Gastroesophageal sphincter (tissue), 4 donors: ENCODE results near the gene ZNF597. TPM values are rescaled to one million over a fixed set of nuclear protein-coding genes. Genes with fewer than 3 reads are reported as not detected.

ENCODE experiments used
- ATAC-seq: fragments of 150-250 bp; one replicate; pipeline ENCODE4 v1.9.1; 2016; ENCODE audit warnings: mild to moderate bottlenecking, moderate library complexity
- H3K27ac ChIP-seq, 4 donors: fragments of 200-600 bp; sonication (generic) in 3 of 4; 1 replicate in 3 of 4; 2 replicates in 1 of 4; pipeline ENCODE4 v1.5.1; 2016 to 2019
- H3K27me3 ChIP-seq: fragments of 200-600 bp; sonication (generic); one replicate; pipeline ENCODE4 v1.5.1; 2019
- H3K36me3 ChIP-seq, 2 donors: fragments of 200-600 bp; sonication (generic); one replicate each; pipeline ENCODE4 v1.5.1; 2019; ENCODE audit warnings: control low read depth in 1 of 2
- H3K4me1 ChIP-seq, 3 donors: fragments of 200-600 bp; sonication (generic); 1 replicate in 2 of 3; 2 replicates in 1 of 3; pipeline ENCODE4 v1.5.1; 2016 to 2019; ENCODE audit warnings: control low read depth in 2 of 3
- H3K4me3 ChIP-seq, 2 donors: fragments of 200-600 bp; sonication (generic); one replicate each; pipeline ENCODE4 v1.5.1; 2019; ENCODE audit warnings: mild to moderate bottlenecking in 1 of 2, moderate library complexity in 1 of 2
- H3K9me3 ChIP-seq, 3 donors: fragments of 200-600 bp; sonication (generic); one replicate each; pipeline ENCODE4 v1.5.1; 2017 to 2019; ENCODE audit warnings: control low read depth in 2 of 3
- CTCF ChIP-seq, 4 experiments: fragments of 200-600 bp in 2 of 4; fragments of 450-650 bp in 2 of 4; sonication (generic) in 1 of 4; IDR thresholded peaks; one replicate each; pipeline ENCODE4 v1.5.1; 2017 to 2019; ENCODE audit warnings: antibody characterized with exemption in 4 of 4, mild to moderate bottlenecking in 2 of 4, moderate library complexity in 2 of 4
- EP300 ChIP-seq: sonication (generic); formaldehyde crosslinking; IDR thresholded peaks from one replicate; pipeline ENCODE4 v1.6.1; 2017; ENCODE audit warnings: antibody characterized with exemption, mild to moderate bottlenecking
- POLR2A ChIP-seq, 2 donors: fragments of 450-650 bp; IDR thresholded peaks; one replicate each; pipeline ENCODE4 v1.6.1; 2017; ENCODE audit warnings: antibody characterized with exemption in 2 of 2, mild to moderate bottlenecking in 2 of 2, moderate library complexity in 1 of 2
- POLR2AphosphoS5 ChIP-seq: sonication (generic); formaldehyde crosslinking; IDR thresholded peaks from one replicate; pipeline ENCODE4 v1.6.1; 2017; ENCODE audit warnings: antibody characterized with exemption
- WGBS, 2 donors: methylation state at CpG; one replicate each; pipeline ENCODE4 v1.1.5; 2018; ENCODE audit warnings: low coverage in 1 of 2; 5-methylcytosine and 5-hydroxymethylcytosine counted together
- small RNA-seq, 4 donors: library from RNA; depleted of rRNA; stranded (forward); fragments of <200 nt; gene quantifications; one replicate each; pipeline ENCODE3, GENCODE V24; 2016
- total RNA-seq, 4 donors: library from RNA; depleted of rRNA; stranded (reverse); fragments of >200 nt; gene quantifications; one replicate each; pipeline ENCODE4 v1.1.0, GENCODE V29; 2016

Gene ZNF597
- total RNA-seq, 4 donors from 2014 or later, result 1.4 to 2.8 (median 2.2) TPM

GRCh38 chr16:3389663-3390338 is 53.5 kb downstream of the ZNF597 start:
- Histone ChIP-seq H3K27me3 (no peaks in the 10 kb centered on the region), H3K4me3 (no peak overlapping the region), H3K4me1 (no peaks in the 10 kb centered on the region), H3K9me3 (peaks cover 0 to 86% (median 0%) of the 10 kb centered on the region in 3 donors), H3K27ac (no peak overlapping the region), H3K36me3 (peaks cover 0 to 89% of the 10 kb centered on the region in 2 donors)
- ATAC-seq, result no peak
- WGBS, 2 donors, result 83 to 92% methylated on average over 5 to 6 of the region's 9 CpGs
- TF ChIP-seq CTCF (IDR thresholded peaks at IDR 0.05) (no peak), EP300 (no peak), POLR2A (IDR thresholded peaks at IDR 0.05) (no peak), POLR2AphosphoS5 (no peak)

GRCh38 chr16:3388325-3388724 is 55.0 kb downstream of the ZNF597 start:
- WGBS, 2 donors, result 84 to 91% methylated on average over 5 to 6 of the region's 6 CpGs
- ATAC-seq, result no peak
- Histone ChIP-seq H3K27ac (no peak overlapping the region), H3K9me3 (peaks cover 4 to 71% (median 6%) of the 10 kb centered on the region in 3 donors), H3K27me3 (no peaks in the 10 kb centered on the region), H3K36me3 (peaks cover 9 to 89% of the 10 kb centered on the region in 2 donors), H3K4me1 (no peaks in the 10 kb centered on the region), H3K4me3 (no peak overlapping the region)
- TF ChIP-seq POLR2AphosphoS5, result no peak
- TF ChIP-seq CTCF (IDR thresholded peaks at IDR 0.05), result no peak
- no peak for TF ChIP-seq EP300
- no peak for TF ChIP-seq POLR2A (IDR thresholded peaks at IDR 0.05)

GRCh38 chr16:3383045-3383448 is 60.3 kb downstream of the ZNF597 start:
- Histone ChIP-seq H3K4me3 (no peak overlapping the region), H3K27me3 (no peaks in the 10 kb centered on the region), H3K9me3 (peaks cover 17 to 20% (median 20%) of the 10 kb centered on the region in 3 donors), H3K27ac (no peak overlapping the region), H3K36me3 (peaks cover 9 to 85% of the 10 kb centered on the region in 2 donors), H3K4me1 (no peaks in the 10 kb centered on the region)
- no peak for ATAC-seq
- WGBS, 2 donors, result 100% methylated on average over 2 to 5 of the region's 10 CpGs
- TF ChIP-seq POLR2AphosphoS5 (no peak), EP300 (no peak), POLR2A (IDR thresholded peaks at IDR 0.05) (no peak), CTCF (IDR thresholded peaks at IDR 0.05) (no peak)

Small RNA genes within 50 kb of the gene (small RNA-seq; reads per million reads assigned to genes)
- gene MIR6126, result 0 reads per million in 4 donors

Other genes starting within 250 kb of the ZNF597 start
- gene ZNF200, start 208.3 kb downstream of the ZNF597 start, total RNA-seq, result 10 to 100 TPM in 2 of 4 donors, 1 to 10 TPM in 2; 5.2 to 11.8 (median 8.0) TPM
- 1 to 10 TPM; 1.2 to 3.4 (median 1.7) TPM for gene MEFV, start 186.9 kb downstream of the ZNF597 start, total RNA-seq
- gene ZNF263, start 160.0 kb downstream of the ZNF597 start, total RNA-seq, result 10 to 100 TPM; 45.5 to 53.6 (median 47.6) TPM
- gene TIGD7, start 138.1 kb downstream of the ZNF597 start, total RNA-seq, result 1 to 10 TPM; 4.4 to 8.3 (median 6.2) TPM
- 10 to 100 TPM; 19.0 to 28.8 (median 27.3) TPM for gene ZNF75A, start 138.0 kb downstream of the ZNF597 start, total RNA-seq
- under 1 TPM in 1 of 4 donors, not detected in 3; 0.31 TPM for gene OR2C1, start 87.6 kb downstream of the ZNF597 start, total RNA-seq
- 10 to 100 TPM; 11.4 to 25.5 (median 14.0) TPM for gene ZSCAN32, start 42.5 kb downstream of the ZNF597 start, total RNA-seq
- 10 to 100 TPM; 12.1 to 22.9 (median 22.3) TPM for gene ZNF174, start 42.3 kb downstream of the ZNF597 start, total RNA-seq
- 10 to 100 TPM; 18.6 to 35.1 (median 28.5) TPM for gene NAA60, start 176 bp upstream of the ZNF597 start, total RNA-seq
- not detected for gene C16orf90, start 52.0 kb upstream of the ZNF597 start, total RNA-seq
- 10 to 100 TPM; 27.0 to 48.0 (median 30.1) TPM for gene CLUAP1, start 57.5 kb upstream of the ZNF597 start, total RNA-seq
- 1 to 10 TPM; 1.1 to 5.8 (median 1.4) TPM for gene NLRC3, start 133.9 kb upstream of the ZNF597 start, total RNA-seq
- 1 to 10 TPM; 1.4 to 5.6 (median 3.2) TPM for gene SLX4, start 168.1 kb upstream of the ZNF597 start, total RNA-seq
- gene DNASE1, start 211.2 kb upstream of the ZNF597 start, total RNA-seq, result 10 to 100 TPM in 2 of 4 donors, 1 to 10 TPM in 2; 7.1 to 20.9 (median 11.0) TPM